Measurements from ENCODE around the gene SCYGR5. TPM values are rescaled to one million over a fixed set of nuclear protein-coding genes. Genes with fewer than 3 reads are reported as not detected.

SCYGR5 gene
- total RNA-seq, 6 experiments from 2014 or later: not detected

DNA sequence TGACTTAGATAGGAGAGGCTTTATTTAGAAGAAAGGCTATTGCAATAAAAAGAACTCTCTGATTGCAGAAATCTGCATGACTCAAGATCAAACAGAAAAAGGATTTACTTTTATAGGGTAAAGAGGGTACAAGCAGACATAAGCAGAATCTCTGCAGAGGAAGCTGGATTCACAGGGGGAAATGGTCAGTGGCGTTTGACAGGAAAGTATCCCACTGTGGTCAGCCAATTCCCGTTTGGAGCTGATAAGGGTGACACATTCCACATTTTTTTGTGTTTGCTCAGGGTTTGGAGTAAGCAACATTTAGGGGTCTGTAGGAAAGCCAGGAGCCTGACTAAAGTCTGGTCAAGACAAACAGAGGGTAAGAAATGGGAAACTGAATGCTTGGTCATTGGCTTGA, 23.9 kb upstream of the SCYGR5 start:
- no peak for DNase-seq
- Histone ChIP-seq H3K36me3 (no peaks in the 10 kb centered on the region), H3K27ac (no peak overlapping the region), H3K9me3 (no peaks in the 10 kb centered on the region), H3K4me1 (no peaks in the 10 kb centered on the region), H3K27me3 (no peaks in the 10 kb centered on the region), H3K4me3 (no peak overlapping the region)
- intact Hi-C loops (cut with DNase I): no loop called here
- TF ChIP-seq POLR2A (IDR thresholded peaks at IDR 0.05): no peak
- TF ChIP-seq, protein P1, sequence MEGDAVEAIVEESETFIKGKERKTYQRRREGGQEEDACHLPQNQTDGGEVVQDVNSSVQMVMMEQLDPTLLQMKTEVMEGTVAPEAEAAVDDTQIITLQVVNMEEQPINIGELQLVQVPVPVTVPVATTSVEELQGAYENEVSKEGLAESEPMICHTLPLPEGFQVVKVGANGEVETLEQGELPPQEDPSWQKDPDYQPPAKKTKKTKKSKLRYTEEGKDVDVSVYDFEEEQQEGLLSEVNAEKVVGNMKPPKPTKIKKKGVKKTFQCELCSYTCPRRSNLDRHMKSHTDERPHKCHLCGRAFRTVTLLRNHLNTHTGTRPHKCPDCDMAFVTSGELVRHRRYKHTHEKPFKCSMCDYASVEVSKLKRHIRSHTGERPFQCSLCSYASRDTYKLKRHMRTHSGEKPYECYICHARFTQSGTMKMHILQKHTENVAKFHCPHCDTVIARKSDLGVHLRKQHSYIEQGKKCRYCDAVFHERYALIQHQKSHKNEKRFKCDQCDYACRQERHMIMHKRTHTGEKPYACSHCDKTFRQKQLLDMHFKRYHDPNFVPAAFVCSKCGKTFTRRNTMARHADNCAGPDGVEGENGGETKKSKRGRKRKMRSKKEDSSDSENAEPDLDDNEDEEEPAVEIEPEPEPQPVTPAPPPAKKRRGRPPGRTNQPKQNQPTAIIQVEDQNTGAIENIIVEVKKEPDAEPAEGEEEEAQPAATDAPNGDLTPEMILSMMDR (IDR thresholded peaks at IDR 0.05): no peak
- peak; percentile 23 to 40 (median 27) for ATAC-seq
- WGBS (ENCODE audit: insufficient coverage, low coverage, low lambda C conversion rate, missing lambda C conversion rate): 49% methylated on average over 2 of the region's 2 CpGs

DNA sequence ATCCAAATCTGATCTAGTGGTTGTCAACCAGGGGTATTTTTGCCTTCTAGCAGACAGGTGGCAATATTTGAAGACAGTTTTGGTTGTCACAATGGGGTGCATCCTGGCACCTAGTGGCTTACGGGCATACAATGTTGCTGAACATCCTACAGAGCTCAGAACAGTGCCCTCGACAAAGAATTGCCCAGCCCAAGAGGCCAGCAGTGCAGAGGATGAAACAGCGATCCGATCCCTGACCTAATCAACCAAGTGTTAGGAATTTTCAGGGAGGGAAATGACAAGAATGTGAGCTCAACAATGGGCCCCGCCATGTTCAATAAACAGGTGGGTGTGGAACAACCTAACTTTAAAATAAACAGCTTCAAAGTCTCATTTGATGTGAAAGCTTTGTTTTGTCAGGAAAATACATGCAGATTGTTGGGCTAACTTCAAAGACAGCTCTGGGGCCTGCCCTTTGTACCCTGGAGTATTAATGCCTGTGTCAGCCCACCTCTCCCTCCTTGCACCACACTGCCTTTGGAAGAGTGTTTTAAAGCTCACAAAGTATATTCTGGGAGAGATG, 22.5 kb upstream of the SCYGR5 start:
- no peak for ATAC-seq
- 87% methylated on average over 3 of the region's 5 CpGs for WGBS (ENCODE audit: insufficient coverage, low coverage, low lambda C conversion rate, missing lambda C conversion rate)
- intact Hi-C loops (cut with DNase I): no loop called here
- DNase-seq: no peak
- Histone ChIP-seq H3K27ac (no peak overlapping the region), H3K27me3 (no peaks in the 10 kb centered on the region), H3K9me3 (no peaks in the 10 kb centered on the region), H3K4me3 (no peak overlapping the region), H3K4me1 (no peaks in the 10 kb centered on the region), H3K36me3 (no peaks in the 10 kb centered on the region)
- TF ChIP-seq POLR2A (IDR thresholded peaks at IDR 0.05): no peak
- TF ChIP-seq, protein P1 (IDR thresholded peaks at IDR 0.05): no peak

DNA sequence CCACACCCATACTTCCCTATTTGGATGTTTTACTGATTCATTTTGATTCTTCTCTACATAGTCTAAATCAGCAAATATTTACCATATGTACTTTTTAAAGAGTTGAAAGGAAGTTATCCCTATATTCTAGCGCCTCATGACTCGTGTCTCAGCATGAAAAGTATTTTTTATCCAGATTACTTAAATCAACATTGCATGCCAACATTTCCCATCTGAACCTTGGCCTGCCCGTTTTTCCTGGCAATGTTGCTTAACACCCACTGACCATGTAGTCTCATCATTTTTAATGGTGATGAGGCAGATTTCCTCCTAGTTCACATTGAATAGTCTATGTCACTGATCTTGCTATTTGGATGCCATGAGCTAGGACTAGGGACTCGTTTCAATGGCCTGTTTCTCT, 13.2 kb upstream of the SCYGR5 start:
- Histone ChIP-seq H3K36me3 (no peaks in the 10 kb centered on the region), H3K9me3 (no peaks in the 10 kb centered on the region), H3K27ac (peak overlapping the region in 1 of 3 donors; percentile 72), H3K4me1 (peaks cover 2 to 9% (median 6%) of the 10 kb centered on the region in 4 donors), H3K4me3 (no peak overlapping the region), H3K27me3 (no peaks in the 10 kb centered on the region)
- TF ChIP-seq, protein P1 (IDR thresholded peaks at IDR 0.05): no peak
- peak; percentile 27 for TF ChIP-seq POLR2A (IDR thresholded peaks at IDR 0.05)
- DNase-seq (peak in 2 of 3 donors; percentile 37 to 59), ATAC-seq (peak; percentile 61 to 79 (median 64))
- intact Hi-C loops (cut with DNase I): loop anchor here in 1 of 2 donors (10.0 kb wide), 1 partner anchor 249 kb away; no protein-coding TSS in a partner anchor
- 14% methylated on average over 4 of the region's 4 CpGs for WGBS (ENCODE audit: insufficient coverage, low coverage, low lambda C conversion rate, missing lambda C conversion rate)

DNA sequence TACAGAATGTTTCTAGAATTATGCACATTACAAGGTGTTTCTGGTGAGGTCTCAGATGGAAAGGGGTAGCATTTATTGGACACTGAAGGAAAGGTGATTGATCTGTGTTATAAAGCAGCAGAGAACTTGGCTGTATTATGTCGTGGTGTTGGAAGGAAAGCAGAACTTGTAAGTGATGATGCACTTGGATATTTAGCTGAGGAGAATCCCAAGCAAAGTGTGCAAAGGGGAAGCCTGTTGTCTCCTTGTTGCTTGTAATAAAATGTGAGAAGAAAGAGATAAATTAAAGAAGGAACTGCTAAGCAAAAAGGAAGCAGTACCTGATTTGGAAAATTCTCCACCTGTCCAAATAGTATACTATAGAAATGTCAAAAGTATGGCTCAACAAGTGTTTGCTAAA, 12.2 kb upstream of the SCYGR5 start:
- H3K36me3 ChIP-seq: no peaks in the 10 kb centered on the region
- ATAC-seq (no peak), DNase-seq (no peak)
- H3K4me1 ChIP-seq: peaks cover 2 to 9% (median 6%) of the 10 kb centered on the region in 4 donors
- 50% methylated on average over 1 of the region's 1 CpG for WGBS (ENCODE audit: insufficient coverage, low coverage, low lambda C conversion rate, missing lambda C conversion rate)
- no peak for TF ChIP-seq POLR2A (IDR thresholded peaks at IDR 0.05)
- TF ChIP-seq, protein P1 (IDR thresholded peaks at IDR 0.05): no peak
- H3K27ac ChIP-seq: peak overlapping the region in 1 of 3 donors; percentile 72
- intact Hi-C loops (cut with DNase I): loop anchor here in 1 of 2 donors (10.0 kb wide), 1 partner anchor 250 kb away; no protein-coding TSS in a partner anchor
- no peaks in the 10 kb centered on the region for H3K27me3 ChIP-seq
- no peak overlapping the region for H3K4me3 ChIP-seq
- no peaks in the 10 kb centered on the region for H3K9me3 ChIP-seq

Data from right lobe of liver (tissue), 6 donors.